WTC11 (cell line): ENCODE data around the gene C19orf47.

Source experiments
- FOXK1 ChIP-seq: sonication (generic); formaldehyde crosslinking; IDR thresholded peaks from 2 replicates; pipeline ENCODE4 v1.8.0; 2022; ENCODE audit warnings: mild to moderate bottlenecking, moderate library complexity, missing genetic modification reagents
- SP1 ChIP-seq: sonication (generic); formaldehyde crosslinking; conservative IDR thresholded peaks from 2 replicates; pipeline ENCODE4 v1.8.1; 2022; ENCODE audit warnings: missing genetic modification reagents
- TEAD4 ChIP-seq: sonication (generic); formaldehyde crosslinking; IDR thresholded peaks from 2 replicates; pipeline ENCODE4 v1.8.0; 2022; ENCODE audit warnings: mild to moderate bottlenecking, missing genetic modification reagents
- TF ChIP-seq, protein P1 (sequence below): fragments of 200-600 bp; IDR thresholded peaks from 2 replicates; pipeline ENCODE4 v1.8.0; 2022; ENCODE audit warnings: antibody characterized with exemption
- TF ChIP-seq, protein P2 (sequence below): sonication (generic); formaldehyde crosslinking; IDR thresholded peaks from 2 replicates; pipeline ENCODE4 v1.8.1; 2023; ENCODE audit warnings: mild to moderate bottlenecking, missing genetic modification reagents, borderline replicate concordance
- TF ChIP-seq, protein P3 (sequence below): sonication (generic); formaldehyde crosslinking; IDR thresholded peaks from 2 replicates; pipeline ENCODE4 v1.8.1; 2022; ENCODE audit warnings: low read depth, missing genetic modification reagents, borderline replicate concordance
- TF ChIP-seq, protein P4 (sequence below): fragments of 250-450 bp; sonication (Bioruptor Pico); IDR thresholded peaks from 2 replicates; pipeline ENCODE4 v1.9.0; 2021; ENCODE audit warnings: mild to moderate bottlenecking
- TF ChIP-seq, protein P5 (sequence below): sonication (generic); formaldehyde crosslinking; IDR thresholded peaks from 2 replicates; pipeline ENCODE4 v1.8.1; 2022; ENCODE audit warnings: low read depth, mild to moderate bottlenecking, moderate library complexity, missing genetic modification reagents, borderline replicate concordance
- TF ChIP-seq, protein P6 (sequence below): sonication (generic); formaldehyde crosslinking; IDR thresholded peaks from 2 replicates; pipeline ENCODE4 v1.8.1; 2022; ENCODE audit warnings: missing genetic modification reagents, borderline replicate concordance

DNA sequence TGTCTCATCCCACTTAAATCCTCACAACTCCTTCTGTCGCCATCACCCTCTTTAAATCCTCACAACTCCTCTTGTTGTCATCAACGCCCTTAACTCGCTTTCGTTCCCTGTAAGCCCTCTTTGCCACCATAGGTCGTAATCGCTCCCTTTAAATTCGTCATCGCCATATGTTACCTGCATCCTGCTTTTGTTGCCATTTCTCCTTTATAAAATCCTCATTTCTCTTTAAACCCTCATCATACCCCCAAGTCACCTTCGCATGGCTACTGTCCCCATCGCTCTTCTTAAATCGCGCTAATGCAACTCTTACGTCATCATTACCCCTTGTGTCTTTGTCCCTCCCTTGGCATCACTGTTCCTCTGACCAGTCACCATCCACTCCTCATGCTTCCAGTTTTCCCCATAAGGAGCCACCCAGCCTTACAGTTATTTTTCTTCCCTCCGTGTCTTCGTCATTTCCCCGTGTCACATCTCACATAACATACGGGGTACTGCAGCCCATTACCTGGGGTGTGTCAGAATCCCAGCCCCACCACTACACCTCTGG lies 837 bp upstream of the C19orf47 start:
- TF ChIP-seq, protein P1, sequence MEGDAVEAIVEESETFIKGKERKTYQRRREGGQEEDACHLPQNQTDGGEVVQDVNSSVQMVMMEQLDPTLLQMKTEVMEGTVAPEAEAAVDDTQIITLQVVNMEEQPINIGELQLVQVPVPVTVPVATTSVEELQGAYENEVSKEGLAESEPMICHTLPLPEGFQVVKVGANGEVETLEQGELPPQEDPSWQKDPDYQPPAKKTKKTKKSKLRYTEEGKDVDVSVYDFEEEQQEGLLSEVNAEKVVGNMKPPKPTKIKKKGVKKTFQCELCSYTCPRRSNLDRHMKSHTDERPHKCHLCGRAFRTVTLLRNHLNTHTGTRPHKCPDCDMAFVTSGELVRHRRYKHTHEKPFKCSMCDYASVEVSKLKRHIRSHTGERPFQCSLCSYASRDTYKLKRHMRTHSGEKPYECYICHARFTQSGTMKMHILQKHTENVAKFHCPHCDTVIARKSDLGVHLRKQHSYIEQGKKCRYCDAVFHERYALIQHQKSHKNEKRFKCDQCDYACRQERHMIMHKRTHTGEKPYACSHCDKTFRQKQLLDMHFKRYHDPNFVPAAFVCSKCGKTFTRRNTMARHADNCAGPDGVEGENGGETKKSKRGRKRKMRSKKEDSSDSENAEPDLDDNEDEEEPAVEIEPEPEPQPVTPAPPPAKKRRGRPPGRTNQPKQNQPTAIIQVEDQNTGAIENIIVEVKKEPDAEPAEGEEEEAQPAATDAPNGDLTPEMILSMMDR: no peak
- TF ChIP-seq FOXK1: no peak
- TF ChIP-seq, protein P2, sequence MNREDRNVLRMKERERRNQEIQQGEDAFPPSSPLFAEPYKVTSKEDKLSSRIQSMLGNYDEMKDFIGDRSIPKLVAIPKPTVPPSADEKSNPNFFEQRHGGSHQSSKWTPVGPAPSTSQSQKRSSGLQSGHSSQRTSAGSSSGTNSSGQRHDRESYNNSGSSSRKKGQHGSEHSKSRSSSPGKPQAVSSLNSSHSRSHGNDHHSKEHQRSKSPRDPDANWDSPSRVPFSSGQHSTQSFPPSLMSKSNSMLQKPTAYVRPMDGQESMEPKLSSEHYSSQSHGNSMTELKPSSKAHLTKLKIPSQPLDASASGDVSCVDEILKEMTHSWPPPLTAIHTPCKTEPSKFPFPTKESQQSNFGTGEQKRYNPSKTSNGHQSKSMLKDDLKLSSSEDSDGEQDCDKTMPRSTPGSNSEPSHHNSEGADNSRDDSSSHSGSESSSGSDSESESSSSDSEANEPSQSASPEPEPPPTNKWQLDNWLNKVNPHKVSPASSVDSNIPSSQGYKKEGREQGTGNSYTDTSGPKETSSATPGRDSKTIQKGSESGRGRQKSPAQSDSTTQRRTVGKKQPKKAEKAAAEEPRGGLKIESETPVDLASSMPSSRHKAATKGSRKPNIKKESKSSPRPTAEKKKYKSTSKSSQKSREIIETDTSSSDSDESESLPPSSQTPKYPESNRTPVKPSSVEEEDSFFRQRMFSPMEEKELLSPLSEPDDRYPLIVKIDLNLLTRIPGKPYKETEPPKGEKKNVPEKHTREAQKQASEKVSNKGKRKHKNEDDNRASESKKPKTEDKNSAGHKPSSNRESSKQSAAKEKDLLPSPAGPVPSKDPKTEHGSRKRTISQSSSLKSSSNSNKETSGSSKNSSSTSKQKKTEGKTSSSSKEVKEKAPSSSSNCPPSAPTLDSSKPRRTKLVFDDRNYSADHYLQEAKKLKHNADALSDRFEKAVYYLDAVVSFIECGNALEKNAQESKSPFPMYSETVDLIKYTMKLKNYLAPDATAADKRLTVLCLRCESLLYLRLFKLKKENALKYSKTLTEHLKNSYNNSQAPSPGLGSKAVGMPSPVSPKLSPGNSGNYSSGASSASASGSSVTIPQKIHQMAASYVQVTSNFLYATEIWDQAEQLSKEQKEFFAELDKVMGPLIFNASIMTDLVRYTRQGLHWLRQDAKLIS (CRISPR knock-in tag): no peak
- TF ChIP-seq, protein P3, sequence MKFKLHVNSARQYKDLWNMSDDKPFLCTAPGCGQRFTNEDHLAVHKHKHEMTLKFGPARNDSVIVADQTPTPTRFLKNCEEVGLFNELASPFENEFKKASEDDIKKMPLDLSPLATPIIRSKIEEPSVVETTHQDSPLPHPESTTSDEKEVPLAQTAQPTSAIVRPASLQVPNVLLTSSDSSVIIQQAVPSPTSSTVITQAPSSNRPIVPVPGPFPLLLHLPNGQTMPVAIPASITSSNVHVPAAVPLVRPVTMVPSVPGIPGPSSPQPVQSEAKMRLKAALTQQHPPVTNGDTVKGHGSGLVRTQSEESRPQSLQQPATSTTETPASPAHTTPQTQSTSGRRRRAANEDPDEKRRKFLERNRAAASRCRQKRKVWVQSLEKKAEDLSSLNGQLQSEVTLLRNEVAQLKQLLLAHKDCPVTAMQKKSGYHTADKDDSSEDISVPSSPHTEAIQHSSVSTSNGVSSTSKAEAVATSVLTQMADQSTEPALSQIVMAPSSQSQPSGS (CRISPR knock-in tag): no peak
- TF ChIP-seq, protein P4, sequence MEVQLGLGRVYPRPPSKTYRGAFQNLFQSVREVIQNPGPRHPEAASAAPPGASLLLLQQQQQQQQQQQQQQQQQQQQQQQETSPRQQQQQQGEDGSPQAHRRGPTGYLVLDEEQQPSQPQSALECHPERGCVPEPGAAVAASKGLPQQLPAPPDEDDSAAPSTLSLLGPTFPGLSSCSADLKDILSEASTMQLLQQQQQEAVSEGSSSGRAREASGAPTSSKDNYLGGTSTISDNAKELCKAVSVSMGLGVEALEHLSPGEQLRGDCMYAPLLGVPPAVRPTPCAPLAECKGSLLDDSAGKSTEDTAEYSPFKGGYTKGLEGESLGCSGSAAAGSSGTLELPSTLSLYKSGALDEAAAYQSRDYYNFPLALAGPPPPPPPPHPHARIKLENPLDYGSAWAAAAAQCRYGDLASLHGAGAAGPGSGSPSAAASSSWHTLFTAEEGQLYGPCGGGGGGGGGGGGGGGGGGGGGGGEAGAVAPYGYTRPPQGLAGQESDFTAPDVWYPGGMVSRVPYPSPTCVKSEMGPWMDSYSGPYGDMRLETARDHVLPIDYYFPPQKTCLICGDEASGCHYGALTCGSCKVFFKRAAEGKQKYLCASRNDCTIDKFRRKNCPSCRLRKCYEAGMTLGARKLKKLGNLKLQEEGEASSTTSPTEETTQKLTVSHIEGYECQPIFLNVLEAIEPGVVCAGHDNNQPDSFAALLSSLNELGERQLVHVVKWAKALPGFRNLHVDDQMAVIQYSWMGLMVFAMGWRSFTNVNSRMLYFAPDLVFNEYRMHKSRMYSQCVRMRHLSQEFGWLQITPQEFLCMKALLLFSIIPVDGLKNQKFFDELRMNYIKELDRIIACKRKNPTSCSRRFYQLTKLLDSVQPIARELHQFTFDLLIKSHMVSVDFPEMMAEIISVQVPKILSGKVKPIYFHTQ (CRISPR knock-in tag): no peak
- TF ChIP-seq, protein P5, sequence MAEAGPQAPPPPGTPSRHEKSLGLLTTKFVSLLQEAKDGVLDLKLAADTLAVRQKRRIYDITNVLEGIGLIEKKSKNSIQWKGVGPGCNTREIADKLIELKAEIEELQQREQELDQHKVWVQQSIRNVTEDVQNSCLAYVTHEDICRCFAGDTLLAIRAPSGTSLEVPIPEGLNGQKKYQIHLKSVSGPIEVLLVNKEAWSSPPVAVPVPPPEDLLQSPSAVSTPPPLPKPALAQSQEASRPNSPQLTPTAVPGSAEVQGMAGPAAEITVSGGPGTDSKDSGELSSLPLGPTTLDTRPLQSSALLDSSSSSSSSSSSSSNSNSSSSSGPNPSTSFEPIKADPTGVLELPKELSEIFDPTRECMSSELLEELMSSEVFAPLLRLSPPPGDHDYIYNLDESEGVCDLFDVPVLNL (CRISPR knock-in tag): no peak
- TF ChIP-seq, protein P6, sequence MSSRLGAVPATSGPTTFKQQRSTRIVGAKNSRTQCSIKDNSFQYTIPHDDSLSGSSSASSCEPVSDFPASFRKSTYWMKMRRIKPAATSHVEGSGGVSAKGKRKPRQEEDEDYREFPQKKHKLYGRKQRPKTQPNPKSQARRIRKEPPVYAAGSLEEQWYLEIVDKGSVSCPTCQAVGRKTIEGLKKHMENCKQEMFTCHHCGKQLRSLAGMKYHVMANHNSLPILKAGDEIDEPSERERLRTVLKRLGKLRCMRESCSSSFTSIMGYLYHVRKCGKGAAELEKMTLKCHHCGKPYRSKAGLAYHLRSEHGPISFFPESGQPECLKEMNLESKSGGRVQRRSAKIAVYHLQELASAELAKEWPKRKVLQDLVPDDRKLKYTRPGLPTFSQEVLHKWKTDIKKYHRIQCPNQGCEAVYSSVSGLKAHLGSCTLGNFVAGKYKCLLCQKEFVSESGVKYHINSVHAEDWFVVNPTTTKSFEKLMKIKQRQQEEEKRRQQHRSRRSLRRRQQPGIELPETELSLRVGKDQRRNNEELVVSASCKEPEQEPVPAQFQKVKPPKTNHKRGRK (CRISPR knock-in tag): no peak
- no peak for TF ChIP-seq SP1 (CRISPR knock-in tag)
- TF ChIP-seq TEAD4: no peak
